ENCODE results near the gene CTNNA3.

Gene CTNNA3

GRCh38 chr10:66819691-66820090 lies 876.3 kb downstream of the CTNNA3 start:
- no peak for DNase-seq (ENCODE audit: low read depth in 2 of 2)

GRCh38 chr10:66813122-66813521 lies 882.9 kb downstream of the CTNNA3 start:
- no peak for DNase-seq (ENCODE audit: low read depth in 2 of 2)

GRCh38 chr10:66811211-66811610 lies 884.8 kb downstream of the CTNNA3 start:
- DNase-seq (ENCODE audit: low read depth in 2 of 2) = no peak

GRCh38 chr10:66809402-66809801 lies 886.6 kb downstream of the CTNNA3 start:
- DNase-seq (ENCODE audit: low read depth in 2 of 2) = no peak

- no peak for DNase-seq (ENCODE audit: low read depth in 2 of 2)
Observed at GRCh38 chr10:66805612-66806011, 890.4 kb downstream of the CTNNA3 start.

- no peak for DNase-seq (ENCODE audit: low read depth in 2 of 2)
Observed at GRCh38 chr10:66804962-66805361, 891.0 kb downstream of the CTNNA3 start.

- DNase-seq (ENCODE audit: low read depth in 2 of 2) = no peak
Observed at GRCh38 chr10:66803174-66803573, 892.8 kb downstream of the CTNNA3 start.

- DNase-seq (ENCODE audit: low read depth in 2 of 2) = no peak
Observed at GRCh38 chr10:66799474-66799873, 896.5 kb downstream of the CTNNA3 start.

- DNase-seq (ENCODE audit: low read depth in 2 of 2) = no peak
Observed at GRCh38 chr10:66795866-66796265, 900.1 kb downstream of the CTNNA3 start.

- DNase-seq (ENCODE audit: low read depth in 2 of 2) = no peak
Observed at GRCh38 chr10:66792441-66792840, 903.6 kb downstream of the CTNNA3 start.

GRCh38 chr10:66788178-66788987 lies 907.6 kb downstream of the CTNNA3 start:
- DNase-seq (ENCODE audit: low read depth in 2 of 2) = no peak

GRCh38 chr10:66786709-66787108 lies 909.3 kb downstream of the CTNNA3 start:
- DNase-seq (ENCODE audit: low read depth in 2 of 2) = no peak

- DNase-seq (ENCODE audit: low read depth in 2 of 2) = no peak
Observed at GRCh38 chr10:66784770-66785169, 911.2 kb downstream of the CTNNA3 start.

GRCh38 chr10:66783316-66783715 lies 912.7 kb downstream of the CTNNA3 start:
- DNase-seq (ENCODE audit: low read depth in 2 of 2) = no peak

- no peak for DNase-seq (ENCODE audit: low read depth in 2 of 2)
Observed at GRCh38 chr10:66782776-66783175, 913.2 kb downstream of the CTNNA3 start.

GRCh38 chr10:66782144-66782543 lies 913.9 kb downstream of the CTNNA3 start:
- DNase-seq (ENCODE audit: low read depth in 2 of 2) = no peak

- no peak for DNase-seq (ENCODE audit: low read depth in 2 of 2)
Observed at GRCh38 chr10:66780796-66781195, 915.2 kb downstream of the CTNNA3 start.

- no peak for DNase-seq (ENCODE audit: low read depth in 2 of 2)
Observed at GRCh38 chr10:66778351-66778750, 917.6 kb downstream of the CTNNA3 start.

GRCh38 chr10:66777665-66778064 lies 918.3 kb downstream of the CTNNA3 start:
- no peak for DNase-seq (ENCODE audit: low read depth in 2 of 2)

- DNase-seq (ENCODE audit: low read depth in 2 of 2) = no peak
Observed at GRCh38 chr10:66773472-66773817, 922.5 kb downstream of the CTNNA3 start.

- no peak for DNase-seq (ENCODE audit: low read depth in 2 of 2)
Observed at GRCh38 chr10:66772548-66773471, 923.2 kb downstream of the CTNNA3 start.

- no peak for DNase-seq (ENCODE audit: low read depth in 2 of 2)
Observed at GRCh38 chr10:66767707-66768106, 928.3 kb downstream of the CTNNA3 start.

- no peak for DNase-seq (ENCODE audit: low read depth in 2 of 2)
Observed at GRCh38 chr10:66762218-66762729, 933.7 kb downstream of the CTNNA3 start.
